Large intestine (tissue), 3 donors: ENCODE measurements around the gene KCNAB2. TPM values are rescaled to one million over a fixed set of nuclear protein-coding genes. Genes with fewer than 3 reads are reported as not detected.

ENCODE experiments used
- DNase-seq, 2 donors: peaks; one replicate each; pipeline versions ENCODE4 v3.0.0 to v3.0.0-alpha.2; 2013
- H3K27ac ChIP-seq: one replicate; pipeline ENCODE4 v1.5.1; 2013; ENCODE audit warnings: low read length
- H3K27me3 ChIP-seq: 2 replicates; pipeline ENCODE4 v1.6.1; 2013; ENCODE audit warnings: low read length; ENCODE audit not compliant: control insufficient read depth, insufficient read depth
- H3K36me3 ChIP-seq: 2 replicates; pipeline ENCODE4 v1.6.1; 2013; ENCODE audit warnings: low read length; ENCODE audit not compliant: control insufficient read depth, insufficient read depth
- H3K4me1 ChIP-seq: one replicate; pipeline ENCODE4 v1.6.1; 2013; ENCODE audit warnings: low read length; ENCODE audit not compliant: control insufficient read depth, insufficient read depth
- H3K4me3 ChIP-seq: one replicate; pipeline ENCODE4 v1.5.1; 2013; ENCODE audit warnings: low read length
- H3K9me3 ChIP-seq: one replicate; pipeline ENCODE4 v1.6.1; 2013; ENCODE audit warnings: mild to moderate bottlenecking, low read depth, low read length, moderate library complexity; ENCODE audit not compliant: control insufficient read depth
- WGBS: methylation state at CpG from one replicate; pipeline ENCODE4 v1.1.5; 2013; ENCODE audit warnings: low lambda C conversion rate; ENCODE audit not compliant: insufficient coverage; 5-methylcytosine and 5-hydroxymethylcytosine counted together
- polyA plus RNA-seq: library from polyadenylated mRNA; unstranded; fragments of 120-200 nt; gene quantifications from one replicate; pipeline ENCODE4 v1.2.1, GENCODE V29; 2013

The KCNAB2 gene
- polyA plus RNA-seq, 1 donor, result 27.9 TPM

- WGBS, result no CpG with 5 or more reads among the region's 16 CpGs
- Histone ChIP-seq H3K4me3 (no peak overlapping the region), H3K4me1 (no peaks in the 10 kb centered on the region), H3K9me3 (no peaks in the 10 kb centered on the region), H3K36me3 (no peaks in the 10 kb centered on the region), H3K27me3 (peaks cover 4% of the 10 kb centered on the region), H3K27ac (no peak overlapping the region)
- no peak for DNase-seq
Measured at GRCh38 chr1:6136516-6137220, 91.0 kb downstream of the KCNAB2 start.

GRCh38 chr1:6137758-6138157 is 92.1 kb downstream of the KCNAB2 start:
- no CpG with 5 or more reads among the region's 5 CpGs for WGBS
- no peak overlapping the region for H3K4me3 ChIP-seq
- no peaks in the 10 kb centered on the region for H3K36me3 ChIP-seq
- H3K27ac ChIP-seq, result no peak overlapping the region
- H3K27me3 ChIP-seq, result peaks cover 4% of the 10 kb centered on the region
- DNase-seq, result no peak
- H3K4me1 ChIP-seq, result no peaks in the 10 kb centered on the region
- no peaks in the 10 kb centered on the region for H3K9me3 ChIP-seq

- DNase-seq, result no peak
- no peak overlapping the region for H3K4me3 ChIP-seq
Measured at GRCh38 chr1:6140413-6140812, 94.7 kb downstream of the KCNAB2 start.

GRCh38 chr1:6141592-6141991 is 95.9 kb downstream of the KCNAB2 start:
- no peak overlapping the region for H3K27ac ChIP-seq
- 40% methylated on average over 1 of the region's 7 CpGs for WGBS
- no peaks in the 10 kb centered on the region for H3K36me3 ChIP-seq
- no peak for DNase-seq
- H3K27me3 ChIP-seq, result peaks cover 13% of the 10 kb centered on the region
- H3K9me3 ChIP-seq, result no peaks in the 10 kb centered on the region
- no peaks in the 10 kb centered on the region for H3K4me1 ChIP-seq
- no peak overlapping the region for H3K4me3 ChIP-seq

More at GRCh38 chr1:6140413-6140812, 94.7 kb downstream of the KCNAB2 start:
- no peaks in the 10 kb centered on the region for H3K9me3 ChIP-seq
- H3K4me1 ChIP-seq, result no peaks in the 10 kb centered on the region
- H3K36me3 ChIP-seq, result no peaks in the 10 kb centered on the region
- WGBS, result no CpG with 5 or more reads among the region's 2 CpGs
- no peak overlapping the region for H3K27ac ChIP-seq
- H3K27me3 ChIP-seq, result peaks cover 13% of the 10 kb centered on the region

GRCh38 chr1:6142036-6142621 is 96.4 kb downstream of the KCNAB2 start:
- WGBS, result no CpG with 5 or more reads among the region's 33 CpGs
- H3K4me1 ChIP-seq, result no peaks in the 10 kb centered on the region
- peaks cover 13% of the 10 kb centered on the region for H3K27me3 ChIP-seq
- no peaks in the 10 kb centered on the region for H3K9me3 ChIP-seq
- H3K4me3 ChIP-seq, result no peak overlapping the region
- no peaks in the 10 kb centered on the region for H3K36me3 ChIP-seq
- H3K27ac ChIP-seq, result no peak overlapping the region
- no peak for DNase-seq

- Histone ChIP-seq H3K4me1 (no peaks in the 10 kb centered on the region), H3K27ac (no peak overlapping the region), H3K9me3 (no peaks in the 10 kb centered on the region), H3K4me3 (no peak overlapping the region), H3K27me3 (peaks cover 17% of the 10 kb centered on the region), H3K36me3 (no peaks in the 10 kb centered on the region)
- no CpG with 5 or more reads among the region's 4 CpGs for WGBS
- no peak for DNase-seq
Measured at GRCh38 chr1:6142734-6143133, 97.0 kb downstream of the KCNAB2 start.

- Histone ChIP-seq H3K4me1 (no peaks in the 10 kb centered on the region), H3K36me3 (no peaks in the 10 kb centered on the region), H3K27me3 (peaks cover 23% of the 10 kb centered on the region), H3K4me3 (no peak overlapping the region), H3K9me3 (no peaks in the 10 kb centered on the region), H3K27ac (no peak overlapping the region)
- 100% methylated on average over 1 of the region's 4 CpGs for whole genome bisulfite sequencing
- no peak for DNase-seq
Measured at GRCh38 chr1:6143395-6143794, 97.7 kb downstream of the KCNAB2 start.

GRCh38 chr1:6144175-6144574 is 98.5 kb downstream of the KCNAB2 start:
- DNase-seq, result no peak
- no peak overlapping the region for H3K4me3 ChIP-seq
- WGBS, result no CpG with 5 or more reads among the region's 7 CpGs
- H3K27me3 ChIP-seq, result peaks cover 28% of the 10 kb centered on the region
- H3K4me1 ChIP-seq, result peaks cover 2% of the 10 kb centered on the region
- H3K27ac ChIP-seq, result no peak overlapping the region
- H3K36me3 ChIP-seq, result no peaks in the 10 kb centered on the region
- no peaks in the 10 kb centered on the region for H3K9me3 ChIP-seq

- peaks cover 27% of the 10 kb centered on the region for H3K27me3 ChIP-seq
- H3K4me3 ChIP-seq, result no peak overlapping the region
- WGBS, result no CpG with 5 or more reads among the region's 16 CpGs
- H3K36me3 ChIP-seq, result no peaks in the 10 kb centered on the region
- H3K4me1 ChIP-seq, result peaks cover 2% of the 10 kb centered on the region
- peaks cover 2% of the 10 kb centered on the region for H3K9me3 ChIP-seq
- no peak for DNase-seq
- H3K27ac ChIP-seq, result no peak overlapping the region
Measured at GRCh38 chr1:6144647-6145395, 99.1 kb downstream of the KCNAB2 start.

- H3K4me3 ChIP-seq, result no peak overlapping the region
- no CpG with 5 or more reads among the region's 2 CpGs for WGBS
- peaks cover 7% of the 10 kb centered on the region for H3K9me3 ChIP-seq
- peaks cover 2% of the 10 kb centered on the region for H3K4me1 ChIP-seq
- peaks cover 26% of the 10 kb centered on the region for H3K27me3 ChIP-seq
- no peak for DNase-seq
- no peak overlapping the region for H3K27ac ChIP-seq
- H3K36me3 ChIP-seq, result no peaks in the 10 kb centered on the region
Measured at GRCh38 chr1:6145396-6145750, 99.7 kb downstream of the KCNAB2 start.
